HG03280 (cell line): Measurements from ENCODE around the gene COQ10A.
A peak's percentile ranks its signal among the peaks of the same experiment; 100 is the strongest.

Experiments used
- ATAC-seq: cut with Tn5 transposase; IDR thresholded peaks from one replicate; pipeline ENCODE4 v1.9.1; 2021; ENCODE audit warnings: mild to moderate bottlenecking, moderate library complexity; ENCODE audit not compliant: unreplicated experiment

The COQ10A gene

DNA sequence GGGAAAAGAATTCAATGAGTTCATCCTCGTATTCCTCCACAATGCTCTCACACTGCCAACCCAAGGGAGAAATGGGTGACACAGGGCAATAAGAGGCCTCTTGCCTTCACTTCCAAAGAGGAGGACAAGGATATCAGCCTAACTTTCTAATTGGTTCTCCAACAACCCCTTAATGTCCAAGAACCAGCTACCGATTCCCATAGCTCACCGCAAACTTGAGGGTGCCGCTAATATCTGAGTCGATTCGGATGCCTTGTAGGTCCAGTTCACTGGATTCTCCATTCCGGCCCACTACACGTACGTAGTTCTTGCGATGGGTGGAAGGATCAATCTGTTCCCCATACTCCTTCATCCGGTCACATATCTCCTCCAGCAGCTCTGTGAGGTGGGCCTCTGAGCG lies 44.3 kb downstream of the COQ10A start:
- ATAC-seq: no peak

DNA sequence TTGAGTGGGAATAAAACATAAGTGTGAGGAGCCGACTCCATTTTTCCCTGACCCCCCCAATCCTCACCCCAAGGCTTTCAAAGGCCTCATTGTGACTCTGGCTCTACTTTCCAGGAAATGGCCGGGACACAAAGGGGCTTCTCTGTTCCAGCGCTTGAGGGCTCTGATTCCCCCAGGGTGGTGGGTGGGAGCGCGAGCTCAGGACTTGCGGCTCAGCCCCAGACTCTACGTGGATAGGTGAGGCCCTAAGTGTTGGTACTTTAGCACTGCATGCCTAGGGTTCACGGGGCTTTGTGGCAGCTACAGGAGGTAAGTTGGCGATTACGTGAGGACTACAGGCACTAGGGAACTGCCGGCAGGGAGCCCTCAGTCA lies 48.5 kb downstream of the COQ10A start:
- no peak for ATAC-seq

DNA sequence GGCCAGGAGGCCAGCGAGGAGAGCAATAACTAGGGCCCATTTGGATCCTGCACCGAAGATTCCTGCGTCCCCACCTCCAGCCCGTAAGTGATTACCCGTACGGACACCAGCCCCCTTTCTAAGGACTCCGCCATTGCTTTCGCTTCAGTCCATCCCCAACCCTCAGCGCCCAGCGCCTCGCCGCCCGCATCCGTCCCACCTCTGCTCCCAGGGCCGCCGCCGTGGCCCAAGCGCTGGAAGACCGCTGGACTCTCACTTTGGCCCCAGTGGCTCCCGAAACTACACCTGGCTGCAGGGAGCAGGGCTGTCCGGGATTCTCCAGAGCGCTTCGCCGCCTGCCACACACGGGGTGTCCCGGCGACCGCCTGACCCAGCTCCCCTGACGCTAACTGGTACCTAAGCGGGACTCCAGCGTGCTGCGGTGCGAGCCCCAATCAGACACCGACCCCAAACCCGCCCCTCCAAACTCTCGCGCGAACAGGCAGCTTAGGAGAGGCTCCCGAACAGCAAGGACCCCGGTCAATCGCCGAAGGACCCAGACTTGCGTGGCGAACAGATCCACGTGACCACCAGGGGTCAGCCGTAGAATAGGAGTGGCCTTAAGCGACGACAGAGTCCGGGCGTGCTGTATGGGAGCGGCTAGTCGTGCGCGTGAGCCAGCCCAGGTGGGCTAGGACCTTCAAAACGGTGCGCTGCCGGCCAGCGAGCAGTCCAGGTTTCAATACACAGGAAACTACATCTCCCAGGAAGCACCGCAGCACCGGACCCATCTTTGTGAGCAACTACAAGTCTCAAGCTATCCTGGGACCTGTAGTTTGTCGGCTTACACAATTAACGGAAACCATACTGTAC lies 49.1 kb downstream of the COQ10A start, which contains the start of gene CNPY2:
CNPY2 (minus strand) TSS at position 367 of the 852 bp plus-strand sequence. CDS start 771 bp downstream, outside the sequence.
- peak; percentile 86 for ATAC-seq

GRCh38 chr12:56317675-56318074 lies 50.9 kb downstream of the COQ10A start:
- ATAC-seq: no peak
